Activated CD4-positive, alpha-beta T cell treated with anti-CD3 and anti-CD28 coated beads, Interleukin-2, amount 10 ng/mL, durations not matched to agents 24 days and 14 days (primary cell): ENCODE measurements around the gene AFTPH. TPM values are rescaled to one million over a fixed set of nuclear protein-coding genes. Genes with fewer than 3 reads are reported as not detected.
A peak's percentile ranks its signal among the peaks of the same experiment; 100 is the strongest.

Experiments used
- DNase-seq: peaks from one replicate; pipeline ENCODE4 v3.0.0; 2022
- H3K27ac Mint-ChIP-seq: one replicate; pipeline ENCODE4 v1.8.0; 2022; ENCODE audit warnings: mild to moderate bottlenecking, mixed read lengths
- H3K27me3 Mint-ChIP-seq: one replicate; pipeline ENCODE4 v1.8.0; 2022; ENCODE audit warnings: mixed read lengths
- H3K36me3 Mint-ChIP-seq: one replicate; pipeline ENCODE4 v1.8.0; 2022; ENCODE audit warnings: low read depth, mild to moderate bottlenecking, mixed read lengths
- H3K4me1 Mint-ChIP-seq: one replicate; pipeline ENCODE4 v1.8.0; 2021; ENCODE audit warnings: mixed read lengths
- H3K4me3 Mint-ChIP-seq: one replicate; pipeline ENCODE4 v1.8.0; 2022; ENCODE audit warnings: mild to moderate bottlenecking, moderate library complexity, mixed read lengths
- H3K9me3 Mint-ChIP-seq: one replicate; pipeline ENCODE4 v1.8.0; 2021; ENCODE audit warnings: mixed read lengths
- intact Hi-C: fragments of 100-400 bp; cut with micrococcal nuclease; formaldehyde crosslinking; loops from one replicate; pipeline ENCODE4 v1.15.1; 2023
- total RNA-seq: library from RNA; stranded (reverse); gene quantifications from 2 replicates; pipeline ENCODE4 v1.2.3, GENCODE V29; 2022

The AFTPH gene
- total RNA-seq, 1 donor from 2014 or later = 39.6 TPM

DNA sequence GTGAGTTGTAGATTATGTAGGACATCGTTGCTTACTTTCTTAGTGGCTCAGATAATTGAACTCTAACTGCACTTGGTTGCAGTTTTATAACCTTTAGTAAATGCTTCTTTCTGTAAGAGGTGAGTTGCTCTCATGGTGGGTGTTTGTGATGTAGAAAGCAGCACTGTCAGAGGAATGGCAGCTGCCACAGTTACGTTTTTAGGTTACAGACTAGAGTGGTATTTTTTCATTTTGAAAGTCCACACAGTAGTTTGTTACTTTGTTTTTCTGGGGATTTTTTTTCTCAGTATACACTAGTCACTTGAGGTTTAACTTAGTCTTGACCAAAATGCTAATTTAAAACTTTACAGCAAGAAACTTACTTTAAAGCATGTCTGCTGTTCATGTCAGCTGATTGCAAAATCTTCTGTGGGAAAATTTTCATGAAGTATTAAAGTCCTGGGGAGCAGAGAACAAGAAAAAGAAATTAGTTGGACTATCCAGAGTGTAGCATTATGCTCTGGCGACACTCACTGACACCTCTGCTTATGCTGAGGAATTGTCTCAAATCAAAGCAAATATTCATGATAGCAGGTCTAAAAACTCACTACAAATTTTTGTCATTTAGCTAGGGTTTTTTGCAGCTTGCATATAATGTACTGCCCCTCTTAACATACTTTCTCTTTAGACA lies 14.8 kb downstream of the AFTPH start:
- H3K27me3 Mint-ChIP-seq = no peaks in the 10 kb centered on the region
- H3K9me3 Mint-ChIP-seq = no peaks in the 10 kb centered on the region
- H3K27ac Mint-ChIP-seq = peak overlapping the region; percentile 47
- H3K36me3 Mint-ChIP-seq = peaks cover 16% of the 10 kb centered on the region
- H3K4me3 Mint-ChIP-seq = peak overlapping the region; percentile 38
- intact Hi-C loops = loop anchor here (2.0 kb wide), 1 partner anchor 24 kb away; no protein-coding TSS in a partner anchor
- no peak for DNase-seq
- peaks cover 50% of the 10 kb centered on the region for H3K4me1 Mint-ChIP-seq

DNA sequence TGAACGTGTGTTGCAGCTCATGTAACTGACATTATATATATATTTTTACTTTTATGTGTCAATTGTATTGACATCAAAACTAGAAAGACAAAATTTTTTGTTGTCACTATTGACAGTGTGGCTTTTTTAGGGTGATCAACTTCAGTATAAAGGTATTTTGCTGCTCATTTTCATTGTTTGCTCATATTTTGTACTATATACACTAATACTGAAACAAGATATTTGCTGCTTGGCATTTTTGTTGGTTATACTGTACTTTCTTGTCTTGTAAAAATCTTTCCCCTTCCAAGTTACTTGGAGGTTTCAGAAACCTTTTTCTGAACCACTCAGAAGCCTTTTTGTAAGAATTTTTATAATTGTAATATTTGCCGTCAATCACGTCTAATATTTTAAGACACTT lies 16.5 kb downstream of the AFTPH start:
- peaks cover 16% of the 10 kb centered on the region for H3K36me3 Mint-ChIP-seq
- intact Hi-C loops = loop anchor here (1.0 kb wide), 1 partner anchor 16 kb away; the partner anchor contains the start of gene AFTPH
- peaks cover 46% of the 10 kb centered on the region for H3K4me1 Mint-ChIP-seq
- DNase-seq = no peak
- no peak overlapping the region for H3K4me3 Mint-ChIP-seq
- H3K27me3 Mint-ChIP-seq = no peaks in the 10 kb centered on the region
- H3K9me3 Mint-ChIP-seq = no peaks in the 10 kb centered on the region
- H3K27ac Mint-ChIP-seq = no peak overlapping the region

DNA sequence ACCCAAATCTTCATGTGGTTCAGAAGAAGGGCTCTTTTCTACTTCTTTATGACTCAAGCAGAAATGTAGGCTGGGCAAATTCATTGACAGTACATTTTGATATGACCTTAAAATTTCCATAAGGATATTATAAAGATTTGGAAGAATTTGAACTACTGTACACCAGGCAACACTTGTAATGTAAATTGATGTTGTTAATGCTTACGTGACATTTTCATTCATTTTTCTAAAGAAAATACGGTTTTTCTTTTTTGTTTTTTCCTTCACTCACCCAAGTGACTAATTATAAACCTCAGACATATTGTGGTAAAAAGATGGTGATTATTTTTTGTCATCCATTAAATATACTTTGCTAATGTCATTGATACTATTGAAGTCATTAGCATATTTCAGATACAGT lies 17.4 kb downstream of the AFTPH start:
- no peak for DNase-seq
- H3K36me3 Mint-ChIP-seq = peaks cover 12% of the 10 kb centered on the region
- peaks cover 42% of the 10 kb centered on the region for H3K4me1 Mint-ChIP-seq
- H3K27ac Mint-ChIP-seq = no peak overlapping the region
- intact Hi-C loops = no loop called here
- H3K27me3 Mint-ChIP-seq = no peaks in the 10 kb centered on the region
- no peak overlapping the region for H3K4me3 Mint-ChIP-seq
- no peaks in the 10 kb centered on the region for H3K9me3 Mint-ChIP-seq

- no peak overlapping the region for H3K27ac Mint-ChIP-seq
- intact Hi-C loops = no loop called here
- H3K27me3 Mint-ChIP-seq = no peaks in the 10 kb centered on the region
- no peak overlapping the region for H3K4me3 Mint-ChIP-seq
- no peak for DNase-seq
- H3K4me1 Mint-ChIP-seq = peaks cover 39% of the 10 kb centered on the region
- H3K9me3 Mint-ChIP-seq = no peaks in the 10 kb centered on the region
- H3K36me3 Mint-ChIP-seq = peaks cover 13% of the 10 kb centered on the region
Measured at GRCh38 chr2:64542071-64543007, 18.2 kb downstream of the AFTPH start.

DNA sequence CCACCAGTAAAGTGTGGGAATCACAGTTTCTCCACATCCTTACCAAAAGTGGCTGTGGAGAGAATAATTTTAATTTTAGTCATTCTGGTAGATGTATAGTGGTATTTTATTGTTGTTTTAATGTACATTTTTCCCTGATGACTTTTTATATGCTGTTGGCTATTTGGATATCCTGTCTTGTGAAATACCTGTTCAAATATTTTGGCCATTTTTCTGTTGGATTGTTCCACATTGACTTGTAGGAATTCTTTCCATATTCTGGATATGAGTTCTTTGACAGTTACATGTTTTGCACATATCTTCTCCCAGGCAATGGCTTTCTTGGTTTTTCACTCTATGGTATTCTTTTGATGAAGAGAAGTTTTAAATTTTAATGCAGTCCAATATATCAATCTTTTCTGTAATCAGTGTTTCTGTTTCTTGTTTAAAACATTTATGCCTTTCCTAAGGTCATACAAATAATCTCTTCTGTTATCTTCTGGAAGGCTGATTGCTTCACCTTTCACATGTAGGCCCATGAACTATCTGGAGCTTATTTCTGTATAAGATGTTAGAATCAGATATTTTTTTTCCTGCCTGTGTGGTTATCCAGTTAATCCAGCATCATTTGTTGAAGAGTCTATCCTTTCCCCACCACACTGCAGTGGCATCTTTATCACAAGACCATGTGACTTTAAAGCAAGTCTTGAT lies 19.0 kb downstream of the AFTPH start:
- no peak for DNase-seq
- Mint-ChIP-seq H3K27me3 (no peaks in the 10 kb centered on the region), H3K27ac (no peak overlapping the region), H3K9me3 (no peaks in the 10 kb centered on the region), H3K4me1 (peaks cover 38% of the 10 kb centered on the region), H3K4me3 (no peak overlapping the region), H3K36me3 (peaks cover 13% of the 10 kb centered on the region)
- intact Hi-C loops = no loop called here

DNA sequence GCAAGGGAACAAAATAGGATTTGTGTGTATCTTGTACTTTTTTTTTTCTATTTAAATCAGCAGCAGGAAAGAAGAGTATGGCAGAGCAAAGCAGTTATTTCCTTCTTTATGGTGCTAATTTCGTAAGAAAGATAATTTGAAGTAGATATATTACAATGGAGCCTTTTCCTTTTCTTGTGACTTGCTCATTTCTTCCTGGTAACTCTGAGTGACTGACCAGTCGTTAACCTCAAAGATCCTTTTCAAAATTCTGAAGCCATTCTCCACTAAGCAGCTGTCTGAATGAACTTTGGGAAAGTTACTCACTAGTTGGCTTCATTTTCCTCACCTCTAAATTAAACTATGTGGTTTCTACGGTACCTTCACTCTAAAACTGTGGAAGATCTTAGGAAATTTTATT lies 24.6 kb downstream of the AFTPH start:
- Mint-ChIP-seq H3K27me3 (no peaks in the 10 kb centered on the region), H3K9me3 (no peaks in the 10 kb centered on the region), H3K4me1 (peaks cover 5% of the 10 kb centered on the region), H3K36me3 (peaks cover 33% of the 10 kb centered on the region), H3K27ac (no peak overlapping the region), H3K4me3 (no peak overlapping the region)
- intact Hi-C loops = no loop called here
- DNase-seq = no peak

- intact Hi-C loops = no loop called here
- H3K27me3 Mint-ChIP-seq = no peaks in the 10 kb centered on the region
- no peak overlapping the region for H3K27ac Mint-ChIP-seq
- peaks cover 3% of the 10 kb centered on the region for H3K4me1 Mint-ChIP-seq
- H3K4me3 Mint-ChIP-seq = no peak overlapping the region
- no peaks in the 10 kb centered on the region for H3K9me3 Mint-ChIP-seq
- DNase-seq = no peak
- peaks cover 35% of the 10 kb centered on the region for H3K36me3 Mint-ChIP-seq
Measured at GRCh38 chr2:64550042-64550441, 25.9 kb downstream of the AFTPH start.

DNA sequence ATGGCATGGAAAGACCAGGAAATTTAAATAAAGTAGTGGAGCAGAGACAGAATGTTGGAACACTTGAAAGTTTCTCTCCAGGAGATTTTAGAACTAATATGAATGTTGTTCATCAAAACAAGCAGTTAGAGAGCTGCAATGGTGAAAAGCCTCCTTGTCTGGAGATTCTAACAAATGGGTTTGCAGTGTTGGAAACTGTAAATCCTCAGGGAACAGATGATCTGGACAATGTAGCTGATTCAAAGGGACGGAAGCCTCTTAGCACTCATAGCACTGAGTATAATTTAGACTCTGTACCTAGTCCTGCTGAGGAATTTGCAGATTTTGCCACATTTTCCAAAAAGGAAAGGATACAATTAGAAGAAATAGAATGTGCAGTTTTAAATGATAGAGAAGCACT lies 27.7 kb downstream of the AFTPH start:
- Mint-ChIP-seq H3K4me3 (no peak overlapping the region), H3K27me3 (no peaks in the 10 kb centered on the region), H3K36me3 (peaks cover 37% of the 10 kb centered on the region), H3K27ac (no peak overlapping the region), H3K4me1 (peaks cover 5% of the 10 kb centered on the region), H3K9me3 (no peaks in the 10 kb centered on the region)
- DNase-seq = no peak
- intact Hi-C loops = no loop called here

DNA sequence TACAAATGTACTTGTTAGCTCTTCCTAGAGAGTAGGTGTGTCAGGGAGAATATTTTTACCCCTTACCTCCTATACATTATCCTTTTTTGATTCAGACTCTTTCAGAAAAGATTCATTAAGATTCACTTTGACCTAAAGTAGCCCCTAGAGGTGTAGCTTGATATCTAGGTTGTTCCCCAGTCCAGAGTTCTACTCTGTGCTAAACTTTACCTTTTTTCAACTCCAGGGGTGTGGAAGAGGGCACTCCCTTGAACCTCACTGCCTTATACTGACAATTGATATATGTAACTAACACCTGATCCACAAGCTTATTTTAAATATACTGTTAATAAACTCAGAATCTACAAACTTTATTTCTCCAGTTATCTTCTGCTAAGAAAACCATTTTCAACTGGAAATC lies 30.0 kb downstream of the AFTPH start:
- Mint-ChIP-seq H3K9me3 (no peaks in the 10 kb centered on the region), H3K27me3 (no peaks in the 10 kb centered on the region), H3K4me3 (no peak overlapping the region), H3K27ac (no peak overlapping the region), H3K36me3 (peaks cover 37% of the 10 kb centered on the region), H3K4me1 (peaks cover 2% of the 10 kb centered on the region)
- intact Hi-C loops = no loop called here
- no peak for DNase-seq

- no peak overlapping the region for H3K27ac Mint-ChIP-seq
- peaks cover 15% of the 10 kb centered on the region for H3K36me3 Mint-ChIP-seq
- intact Hi-C loops = no loop called here
- H3K9me3 Mint-ChIP-seq = no peaks in the 10 kb centered on the region
- H3K4me3 Mint-ChIP-seq = no peak overlapping the region
- DNase-seq = no peak
- no peaks in the 10 kb centered on the region for H3K27me3 Mint-ChIP-seq
- H3K4me1 Mint-ChIP-seq = peaks cover 19% of the 10 kb centered on the region
Measured at GRCh38 chr2:64558445-64559081, 34.4 kb downstream of the AFTPH start.

- intact Hi-C loops = loop anchor here (1.0 to 5.0 kb wide), 4 partner anchors 23 to 515 kb away; no protein-coding TSS in a partner anchor
- Mint-ChIP-seq H3K4me1 (peaks cover 30% of the 10 kb centered on the region), H3K36me3 (peaks cover 19% of the 10 kb centered on the region), H3K27ac (no peak overlapping the region), H3K4me3 (no peak overlapping the region), H3K27me3 (no peaks in the 10 kb centered on the region), H3K9me3 (peaks cover 4% of the 10 kb centered on the region)
- DNase-seq = no peak
Measured at GRCh38 chr2:64562148-64562784, 38.1 kb downstream of the AFTPH start.

GRCh38 chr2:64563436-64563938 lies 39.4 kb downstream of the AFTPH start:
- no peak for DNase-seq
- no peak overlapping the region for H3K27ac Mint-ChIP-seq
- peaks cover 30% of the 10 kb centered on the region for H3K4me1 Mint-ChIP-seq
- intact Hi-C loops = loop anchor here (2.0 to 5.0 kb wide), 3 partner anchors 25 to 516 kb away; no protein-coding TSS in a partner anchor
- H3K27me3 Mint-ChIP-seq = no peaks in the 10 kb centered on the region
- H3K4me3 Mint-ChIP-seq = no peak overlapping the region
- H3K9me3 Mint-ChIP-seq = peaks cover 4% of the 10 kb centered on the region
- H3K36me3 Mint-ChIP-seq = peaks cover 17% of the 10 kb centered on the region
